Stimulated activated CD4-positive, alpha-beta T cell treated with anti-CD3 and anti-CD28 coated beads, Interleukin-2, amount 100 ng/mL, for 24 hours (primary cell): ENCODE measurements around the gene NDUFS5.
A peak's percentile ranks its signal among the peaks of the same experiment; 100 is the strongest.
"Not testable (repeated sequence)": the region's sequence is repeated elsewhere in the genome, so short reads cannot be mapped to it uniquely, and the experiment has no call there.

Source experiments
- DNase-seq, 2 donors: peaks; one replicate each; pipeline ENCODE4 v3.0.0-alpha.2; 2020

Gene NDUFS5

GRCh38 chr1:39026051-39026865 lies at the start of gene NDUFS5:
Gene NDUFS5, plus strand, starts transcription at chr1:39026350. Its CDS starts 2,375 bp downstream, at chr1:39028725.
- peak; percentile 82 to 87 for DNase-seq

- peak; percentile 20 to 40 for DNase-seq
Measured at GRCh38 chr1:38977399-38978244, 48.5 kb upstream of the NDUFS5 start.

- peak in 1 of 2 donors; percentile 30 for DNase-seq
Measured at GRCh38 chr1:38978245-38978542, 48.0 kb upstream of the NDUFS5 start.

- DNase-seq: not testable (repeated sequence)
Measured at GRCh38 chr1:38979380-38979779, 46.8 kb upstream of the NDUFS5 start.

- no peak for DNase-seq
Measured at GRCh38 chr1:38989979-38990378, 36.2 kb upstream of the NDUFS5 start.

- no peak for DNase-seq
Measured at GRCh38 chr1:38990386-38990737, 35.8 kb upstream of the NDUFS5 start.

- peak; percentile 98 to 99 for DNase-seq
Measured at GRCh38 chr1:38990738-38991637, 35.2 kb upstream of the NDUFS5 start, which contains the start of gene AKIRIN1. Gene AKIRIN1, plus strand, starts transcription at chr1:38991276. Its CDS starts 105 bp downstream, at chr1:38991381.

GRCh38 chr1:38991638-38992411 lies 34.3 kb upstream of the NDUFS5 start:
- DNase-seq: peak; percentile 12 to 22

- no peak for DNase-seq
Measured at GRCh38 chr1:38992412-38993111, 33.6 kb upstream of the NDUFS5 start.

- DNase-seq: no peak
Measured at GRCh38 chr1:38994196-38994595, 32.0 kb upstream of the NDUFS5 start.

GRCh38 chr1:38997034-38997900 lies 28.9 kb upstream of the NDUFS5 start:
- DNase-seq: no peak

GRCh38 chr1:38997901-38998190 lies 28.3 kb upstream of the NDUFS5 start:
- no peak for DNase-seq

- DNase-seq: no peak
Measured at GRCh38 chr1:39001516-39002421, 24.4 kb upstream of the NDUFS5 start.

GRCh38 chr1:39003281-39003680 lies 22.9 kb upstream of the NDUFS5 start:
- DNase-seq: no peak

- DNase-seq: no peak
Measured at GRCh38 chr1:39003794-39004193, 22.4 kb upstream of the NDUFS5 start.

- DNase-seq: no peak
Measured at GRCh38 chr1:39006287-39006686, 19.9 kb upstream of the NDUFS5 start.

GRCh38 chr1:39006726-39007645 lies 19.2 kb upstream of the NDUFS5 start:
- DNase-seq: no peak

- DNase-seq: not testable (repeated sequence)
Measured at GRCh38 chr1:39014956-39015355, 11.2 kb upstream of the NDUFS5 start.
